ENCODE measurements around the gene NELL1.

The NELL1 gene

DNA sequence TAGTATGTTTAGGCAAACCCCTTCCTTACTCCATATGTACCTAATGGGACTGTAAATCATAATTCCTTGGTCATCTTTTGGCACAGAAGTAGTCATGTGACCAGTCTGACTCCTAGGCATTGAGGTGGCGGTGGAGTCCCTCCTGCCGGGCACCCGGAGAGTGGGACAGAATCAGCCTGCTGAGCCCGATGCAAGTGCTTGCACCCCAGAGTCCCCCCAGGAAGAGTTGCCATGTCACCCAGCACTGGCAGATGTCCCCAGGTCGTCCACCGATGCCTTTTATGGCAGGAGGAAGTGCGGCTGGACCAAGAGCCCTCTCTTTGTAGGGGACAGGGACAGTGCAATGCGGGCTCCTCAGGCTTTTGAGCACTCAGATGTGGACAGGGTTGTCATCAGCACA lies 500.3 kb downstream of the NELL1 start:
- Histone ChIP-seq H3K27me3 (no peaks in the 10 kb centered on the region), H3K9me3 (no peaks in the 10 kb centered on the region), H3K4me3 (no peak overlapping the region), H3K36me3 (no peaks in the 10 kb centered on the region), H3K4me1 (no peaks in the 10 kb centered on the region), H3K27ac (no peak overlapping the region)
- intact Hi-C loops (cut with DNase I; ENCODE audit: low total_unique reads) = no loop called here
- no peak for DNase-seq
- no peak for TF ChIP-seq CTCF (IDR thresholded peaks at IDR 0.05)

DNA sequence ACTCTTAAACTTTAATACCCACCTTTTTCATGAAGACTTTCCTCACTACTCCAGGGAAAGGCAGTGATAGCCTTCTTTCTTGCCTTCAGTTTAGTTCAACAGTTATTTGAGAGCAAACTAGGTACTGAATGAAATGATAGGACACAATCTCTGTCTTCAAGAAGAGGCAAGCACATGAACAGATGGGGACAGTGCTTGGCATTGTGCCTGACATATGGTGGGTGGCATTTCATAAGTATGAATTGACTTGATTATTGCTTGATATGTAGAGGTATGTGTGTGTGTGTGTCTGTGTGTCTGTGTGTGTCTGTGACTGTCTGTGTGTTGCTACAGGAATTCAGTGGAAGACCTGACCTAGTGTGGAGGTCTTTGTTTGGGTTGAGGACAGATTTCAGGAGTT lies 504.1 kb downstream of the NELL1 start:
- no peak overlapping the region for H3K4me3 ChIP-seq
- no peaks in the 10 kb centered on the region for H3K36me3 ChIP-seq
- H3K4me1 ChIP-seq = no peaks in the 10 kb centered on the region
- intact Hi-C loops (cut with DNase I; ENCODE audit: low total_unique reads) = no loop called here
- no peak for DNase-seq
- H3K27me3 ChIP-seq = no peaks in the 10 kb centered on the region
- H3K27ac ChIP-seq = no peak overlapping the region
- no peak for TF ChIP-seq CTCF (IDR thresholded peaks at IDR 0.05)
- no peaks in the 10 kb centered on the region for H3K9me3 ChIP-seq

- H3K27ac ChIP-seq = no peak overlapping the region
- no peaks in the 10 kb centered on the region for H3K4me1 ChIP-seq
- no peaks in the 10 kb centered on the region for H3K36me3 ChIP-seq
- intact Hi-C loops (cut with DNase I; ENCODE audit: low total_unique reads) = no loop called here
- no peak for TF ChIP-seq CTCF (IDR thresholded peaks at IDR 0.05)
- H3K27me3 ChIP-seq = no peaks in the 10 kb centered on the region
- H3K4me3 ChIP-seq = no peak overlapping the region
- DNase-seq = no peak
- H3K9me3 ChIP-seq = no peaks in the 10 kb centered on the region
Measured at GRCh38 chr11:21174781-21175180, 505.4 kb downstream of the NELL1 start.

- no peak overlapping the region for H3K27ac ChIP-seq
- no peaks in the 10 kb centered on the region for H3K36me3 ChIP-seq
- intact Hi-C loops (cut with DNase I; ENCODE audit: low total_unique reads) = no loop called here
- no peaks in the 10 kb centered on the region for H3K27me3 ChIP-seq
- no peaks in the 10 kb centered on the region for H3K4me1 ChIP-seq
- no peaks in the 10 kb centered on the region for H3K9me3 ChIP-seq
- no peak for DNase-seq
- no peak for TF ChIP-seq CTCF (IDR thresholded peaks at IDR 0.05)
- no peak overlapping the region for H3K4me3 ChIP-seq
Measured at GRCh38 chr11:21177379-21177778, 508.0 kb downstream of the NELL1 start.

DNA sequence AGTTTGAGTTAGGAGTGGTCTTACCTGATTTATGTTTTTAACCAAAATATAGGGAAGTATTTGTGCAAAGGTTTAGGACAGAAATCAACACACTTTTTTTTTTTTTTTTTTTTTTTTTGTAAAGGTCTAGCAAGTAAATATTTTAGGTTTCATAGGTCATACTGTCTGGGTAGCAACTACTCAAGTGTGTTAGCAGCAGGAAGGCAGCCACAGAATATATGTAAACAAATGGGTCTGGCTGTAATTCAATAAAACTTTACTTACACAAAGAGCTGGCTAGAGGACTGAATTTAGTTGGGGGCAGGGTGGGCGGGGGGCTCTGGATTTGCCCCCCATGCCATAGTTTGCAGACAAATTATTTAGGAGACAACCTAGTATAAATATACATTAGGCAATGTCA lies 510.4 kb downstream of the NELL1 start:
- H3K4me1 ChIP-seq = no peaks in the 10 kb centered on the region
- no peak overlapping the region for H3K27ac ChIP-seq
- intact Hi-C loops (cut with DNase I; ENCODE audit: low total_unique reads) = no loop called here
- no peak overlapping the region for H3K4me3 ChIP-seq
- H3K9me3 ChIP-seq = no peaks in the 10 kb centered on the region
- no peaks in the 10 kb centered on the region for H3K27me3 ChIP-seq
- TF ChIP-seq CTCF (IDR thresholded peaks at IDR 0.05) = no peak
- no peak for DNase-seq
- no peaks in the 10 kb centered on the region for H3K36me3 ChIP-seq

- DNase-seq = no peak
Measured at GRCh38 chr11:21180182-21180581, 510.8 kb downstream of the NELL1 start.

More at GRCh38 chr11:21180182-21180581, 510.8 kb downstream of the NELL1 start:
- no peak for TF ChIP-seq CTCF (IDR thresholded peaks at IDR 0.05)
- no peaks in the 10 kb centered on the region for H3K9me3 ChIP-seq
- intact Hi-C loops (cut with DNase I; ENCODE audit: low total_unique reads) = no loop called here
- no peaks in the 10 kb centered on the region for H3K36me3 ChIP-seq
- no peaks in the 10 kb centered on the region for H3K27me3 ChIP-seq
- no peaks in the 10 kb centered on the region for H3K4me1 ChIP-seq
- H3K27ac ChIP-seq = no peak overlapping the region
- no peak overlapping the region for H3K4me3 ChIP-seq

Data from tibial artery (tissue), 4 donors.